Umbilical cord (tissue), 2 donors: ENCODE measurements around the gene NHSL2. TPM values are rescaled to one million over a fixed set of nuclear protein-coding genes. Genes with fewer than 3 reads are reported as not detected.
"Not testable (repeated sequence)": the region's sequence is repeated elsewhere in the genome, so short reads cannot be mapped to it uniquely, and the experiment has no call there.

Experiments used
- DNase-seq: peaks from one replicate; pipeline ENCODE4 v3.0.0-alpha.2; 2015; ENCODE audit warnings: low spot score
- total RNA-seq: library from RNA; depleted of rRNA; stranded (reverse); fragments of >200 nt; gene quantifications from one replicate; pipeline ENCODE4 v1.2.3, GENCODE V29; 2014; ENCODE audit warnings: low replicate concordance; ENCODE audit not compliant: insufficient read depth

The NHSL2 gene
- total RNA-seq, 1 donor from 2014 or later: 25.3 TPM

DNA sequence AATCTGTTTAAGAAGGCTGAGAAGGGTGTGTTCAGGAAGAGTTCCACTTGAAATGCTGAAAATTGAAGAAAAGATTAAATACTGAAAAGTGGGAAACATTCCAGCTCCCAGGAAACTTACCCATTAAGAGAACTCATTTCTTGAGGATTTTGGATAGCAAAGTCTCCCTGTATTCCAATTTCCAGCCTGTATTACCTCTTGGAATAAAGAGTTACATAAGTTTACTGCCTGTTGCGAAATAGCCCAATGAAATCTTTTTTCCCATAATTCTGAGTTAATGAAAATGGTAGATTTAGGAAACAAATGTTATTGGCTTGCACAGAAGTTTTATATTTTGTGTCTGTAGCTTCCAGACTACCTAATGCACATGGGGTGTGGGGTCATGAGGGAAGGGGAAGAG is 12.0 kb downstream of the NHSL2 start:
- peak; percentile 35 for DNase-seq

DNA sequence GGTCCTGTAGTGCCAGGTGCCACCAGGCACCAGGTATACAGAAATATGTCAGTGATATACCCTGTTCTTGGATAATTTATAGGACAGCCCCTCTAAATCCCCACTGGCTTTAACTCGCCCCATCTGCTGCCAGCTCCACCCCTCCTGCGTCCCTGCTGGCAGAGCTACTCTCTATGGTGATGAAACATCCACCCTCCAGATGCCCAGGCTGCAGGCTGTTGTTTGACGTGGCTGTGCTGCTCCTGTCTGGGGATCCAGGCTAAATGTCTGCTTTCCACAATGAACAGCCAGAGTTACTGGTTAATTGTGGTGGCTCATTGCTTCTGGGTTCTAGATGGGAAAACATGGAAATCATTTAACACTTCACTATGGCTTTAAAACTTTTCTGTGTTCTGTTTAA is 12.9 kb downstream of the NHSL2 start:
- DNase-seq: peak; percentile 34

DNA sequence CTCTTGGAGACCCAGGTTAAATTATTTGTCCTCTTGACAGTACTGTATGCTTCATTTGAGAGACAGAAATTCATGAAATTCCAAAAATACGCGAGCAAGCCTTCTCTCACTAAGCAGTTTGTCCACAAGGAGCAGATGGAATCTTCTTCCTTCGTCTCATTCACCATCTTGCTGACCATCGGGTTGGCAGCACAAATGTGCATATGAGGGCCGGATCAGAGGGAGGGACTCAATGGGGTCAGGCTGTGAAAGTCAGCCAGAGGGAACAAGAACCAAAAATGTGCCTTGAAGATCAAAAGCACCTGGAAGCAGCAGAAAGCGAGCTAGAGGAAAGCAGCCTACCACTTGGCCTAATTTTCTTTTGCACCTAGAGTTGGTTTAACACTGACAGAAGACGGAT is 16.4 kb downstream of the NHSL2 start:
- DNase-seq: no peak

DNA sequence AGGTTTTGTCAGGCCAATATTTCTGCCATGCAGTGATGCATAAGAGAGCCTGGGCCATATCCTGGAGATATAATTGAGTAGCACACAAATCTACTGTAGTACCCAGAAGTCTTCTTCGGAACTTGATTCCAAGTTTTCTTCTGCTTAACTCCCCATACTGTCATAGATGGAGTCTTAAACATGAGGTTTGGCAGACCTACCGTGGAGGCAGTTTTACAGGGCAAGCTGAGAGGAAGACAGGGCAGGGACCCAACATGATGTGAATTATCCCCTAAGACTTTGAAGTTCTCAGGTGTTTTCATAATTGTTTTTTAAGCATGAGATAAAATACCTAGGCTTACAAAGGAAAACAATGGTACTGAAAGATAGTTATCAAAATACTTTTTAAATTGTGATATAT is 18.2 kb downstream of the NHSL2 start:
- DNase-seq: no peak

DNA sequence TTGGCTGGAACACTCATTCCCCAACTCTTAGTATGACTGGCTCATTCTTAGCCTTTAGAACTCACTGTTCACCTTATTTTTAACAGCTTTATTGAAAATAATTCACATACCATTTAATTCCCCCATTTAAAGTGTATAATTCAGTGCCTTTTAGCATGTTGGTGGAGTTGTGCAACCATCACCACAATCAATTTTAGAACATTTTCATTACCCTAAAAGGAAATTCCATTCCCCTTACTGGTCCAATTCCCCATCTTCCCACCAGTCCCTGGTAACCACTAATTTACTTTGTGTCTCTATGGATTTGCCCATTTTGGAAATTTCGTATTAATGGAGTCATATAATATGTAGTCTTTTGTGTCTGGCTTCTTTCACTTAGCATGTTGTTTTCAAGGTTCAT is 19.7 kb downstream of the NHSL2 start:
- no peak for DNase-seq

DNA sequence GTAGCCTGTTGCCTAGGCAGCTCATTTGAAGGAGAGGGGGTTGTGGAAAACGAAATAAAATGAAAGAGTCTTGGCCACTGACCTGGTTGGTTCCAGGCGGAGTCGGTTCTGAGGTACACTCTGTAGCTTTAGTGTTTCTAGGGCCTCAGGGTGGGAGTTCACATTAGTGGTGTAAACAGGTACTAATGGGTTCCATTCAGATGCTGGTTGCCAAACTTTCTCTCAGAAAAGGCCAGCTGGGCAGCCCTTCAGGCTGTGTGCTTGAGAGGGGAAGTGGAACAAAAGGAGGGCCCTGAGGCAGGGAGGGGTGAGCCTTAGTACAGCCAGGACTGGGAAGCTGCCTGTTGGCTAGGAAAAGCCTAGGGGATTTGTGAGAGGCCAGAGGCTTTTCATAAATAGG is 24.8 kb downstream of the NHSL2 start:
- DNase-seq: peak; percentile 54

DNA sequence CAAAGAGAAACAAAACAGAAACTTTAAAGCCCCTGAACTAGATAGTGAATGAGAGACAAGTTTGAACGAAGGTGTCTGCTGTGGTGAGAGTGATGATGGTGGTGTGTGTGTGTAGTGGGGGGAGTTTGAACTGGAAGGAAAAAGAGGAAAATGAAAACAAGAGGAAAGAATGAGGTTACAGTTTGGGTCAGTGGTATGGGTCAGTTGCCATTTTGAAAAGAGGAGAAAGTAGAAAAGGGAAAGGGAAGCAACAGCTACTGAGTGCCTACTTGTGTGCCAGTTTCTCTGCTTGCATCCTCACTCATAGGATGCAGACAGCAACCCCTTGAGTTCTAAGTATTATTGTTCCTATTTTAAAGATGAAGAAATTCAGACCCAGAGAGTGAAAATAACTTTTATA is 26.0 kb downstream of the NHSL2 start:
- DNase-seq: no peak

DNA sequence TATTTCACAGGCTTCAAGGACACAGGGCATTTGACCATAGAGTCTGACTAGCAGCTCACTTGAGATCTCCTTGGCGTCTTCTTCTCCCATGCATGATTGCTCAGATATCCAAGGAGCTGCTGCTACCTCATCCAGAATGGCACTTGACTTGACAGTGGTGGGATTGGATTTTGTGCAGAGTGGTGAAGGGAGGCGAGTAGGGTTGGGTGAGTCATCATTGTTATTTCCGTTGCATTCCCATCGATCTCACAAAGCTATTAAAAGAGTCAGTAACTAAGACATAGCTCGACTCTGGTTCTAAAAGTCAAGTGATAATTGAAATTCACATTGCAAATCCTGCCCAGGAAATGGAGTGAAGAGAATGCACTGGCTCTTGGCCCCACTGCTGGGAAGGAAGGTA is 27.7 kb downstream of the NHSL2 start:
- no peak for DNase-seq

DNA sequence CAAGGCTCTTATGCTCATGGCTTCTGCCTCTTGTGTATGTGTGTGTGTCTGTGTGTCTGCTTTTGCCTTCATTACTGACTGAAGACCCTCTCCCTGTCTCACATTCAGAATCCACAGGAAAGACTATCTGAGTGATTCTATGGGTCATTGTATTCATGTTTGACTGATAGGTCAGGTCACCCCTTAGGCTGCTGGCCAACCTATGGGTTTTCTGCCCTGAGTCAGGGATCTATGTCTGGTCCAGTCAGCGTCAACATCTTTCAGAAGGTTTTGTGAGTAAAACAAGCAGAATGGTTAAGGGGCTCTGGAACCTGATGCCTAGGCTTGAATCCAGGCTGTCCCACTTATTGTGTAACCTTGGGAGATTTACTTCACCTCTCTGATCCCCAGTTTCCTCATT is 30.5 kb downstream of the NHSL2 start:
- no peak for DNase-seq

DNA sequence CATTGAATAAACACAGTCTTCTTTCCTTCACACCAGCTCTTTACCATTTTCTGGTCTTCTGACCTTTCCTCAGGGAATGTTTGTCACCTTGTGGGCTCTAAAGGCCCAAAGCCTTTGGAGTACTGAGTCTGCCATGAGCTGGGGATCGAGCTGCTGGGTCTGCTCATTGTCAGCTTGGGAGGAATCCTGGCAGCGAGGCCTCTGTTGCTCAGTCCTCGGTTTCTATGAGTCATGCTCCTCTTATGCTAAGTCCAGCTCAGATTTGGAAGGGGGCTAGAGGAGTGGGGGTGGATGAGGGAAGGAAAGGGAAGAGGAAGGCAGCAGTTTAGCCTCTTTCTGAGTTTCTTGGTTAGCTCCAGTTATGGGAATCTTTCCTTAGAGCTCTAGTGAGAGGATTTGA is 31.1 kb downstream of the NHSL2 start:
- DNase-seq: peak; percentile 93

DNA sequence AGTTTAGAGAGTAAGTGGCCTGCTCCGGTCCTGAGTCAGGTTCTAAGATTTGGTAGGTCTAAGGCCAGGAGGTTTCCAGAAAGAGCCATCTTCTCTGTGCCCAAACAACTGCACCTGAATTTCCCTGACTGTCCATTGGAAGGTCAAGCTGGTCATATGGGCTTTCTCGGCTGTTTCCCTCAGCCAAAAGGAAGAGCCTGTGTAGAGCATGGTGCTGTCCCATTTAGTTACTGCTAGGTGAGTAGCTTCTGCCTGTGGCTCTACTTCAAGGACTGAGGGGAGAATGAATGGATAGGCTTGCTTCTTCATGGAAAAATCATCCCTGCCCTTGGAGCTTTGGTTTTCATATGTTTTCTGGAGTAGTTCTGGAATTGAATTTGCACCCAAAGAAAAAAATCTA is 33.7 kb downstream of the NHSL2 start:
- no peak for DNase-seq

DNA sequence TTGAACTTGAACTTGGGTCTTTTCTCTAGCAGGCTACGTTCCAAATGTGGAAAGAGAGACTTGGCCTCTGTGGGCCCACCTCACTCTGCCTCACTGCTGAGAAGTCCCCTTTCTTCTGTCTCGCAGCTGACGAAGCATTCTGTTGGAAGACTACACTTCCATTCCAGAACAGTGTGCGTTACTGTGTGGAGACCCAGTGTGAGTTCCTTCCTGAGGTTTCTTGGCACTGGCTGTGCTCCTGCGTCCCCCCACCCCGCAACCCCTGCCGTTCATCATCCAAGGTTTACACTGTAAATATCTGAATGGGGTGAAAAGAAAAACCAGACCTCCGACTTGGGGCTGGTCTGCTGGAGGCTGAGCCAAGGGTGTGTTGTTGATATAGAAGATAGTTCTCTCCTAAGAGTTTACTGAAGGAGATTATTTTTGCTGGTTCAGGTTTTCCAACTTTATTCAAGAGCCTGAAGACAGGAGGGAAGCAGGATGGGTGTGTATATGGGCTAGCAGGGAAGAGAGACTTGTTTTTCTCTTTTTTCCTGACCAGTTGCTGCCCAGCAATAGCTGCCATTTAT is 34.7 kb downstream of the NHSL2 start:
- DNase-seq: peak; percentile 24

DNA sequence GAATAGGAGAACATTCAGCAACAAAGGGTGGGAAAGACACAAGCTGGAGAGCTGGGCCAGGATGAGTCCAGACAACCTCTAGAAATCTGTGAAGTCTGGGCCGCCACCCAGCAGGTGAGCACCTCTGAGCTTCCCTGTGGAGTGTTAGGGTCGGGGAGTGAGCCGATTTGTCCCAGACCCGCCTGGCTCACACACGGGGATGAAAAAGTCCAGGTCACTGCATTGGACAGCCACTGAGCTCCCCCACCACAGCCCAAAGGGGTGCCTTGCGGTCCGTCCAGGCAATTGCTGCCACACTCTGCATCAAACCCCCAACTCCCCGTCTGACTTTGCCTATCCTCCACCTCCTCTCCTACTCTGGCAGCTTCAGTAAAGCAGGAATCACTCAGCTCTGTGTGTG is 38.7 kb downstream of the NHSL2 start:
- no peak for DNase-seq

DNA sequence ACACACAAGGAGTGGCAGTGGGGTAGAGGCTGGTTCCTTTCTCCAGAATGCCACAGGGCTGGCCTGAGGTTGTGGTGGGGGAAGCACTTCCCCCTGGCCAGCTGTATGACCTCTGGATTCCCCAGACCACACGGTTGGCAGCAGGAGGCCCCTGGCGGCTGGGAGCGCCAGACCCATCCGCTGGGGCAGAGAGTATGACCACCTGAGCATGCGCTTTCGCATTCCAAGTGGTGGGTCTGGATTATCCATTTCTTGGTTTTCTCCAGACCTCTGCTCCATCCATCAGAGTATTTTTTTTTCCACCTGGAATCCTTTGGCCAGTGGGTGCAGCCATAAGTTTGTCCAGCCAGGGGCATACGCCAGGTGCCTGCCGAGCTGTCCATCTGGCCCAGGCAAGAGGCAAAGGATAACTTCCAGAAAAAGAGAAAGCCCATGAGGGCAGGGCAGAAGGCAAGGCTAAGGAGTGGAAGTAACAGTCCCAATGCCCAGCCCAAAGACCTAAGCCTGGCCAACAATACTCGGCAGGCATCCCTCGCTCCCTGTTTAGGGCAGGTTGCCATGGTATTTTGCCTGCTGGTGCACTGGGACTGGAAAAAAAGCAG is 39.3 kb downstream of the NHSL2 start:
- no peak for DNase-seq

DNA sequence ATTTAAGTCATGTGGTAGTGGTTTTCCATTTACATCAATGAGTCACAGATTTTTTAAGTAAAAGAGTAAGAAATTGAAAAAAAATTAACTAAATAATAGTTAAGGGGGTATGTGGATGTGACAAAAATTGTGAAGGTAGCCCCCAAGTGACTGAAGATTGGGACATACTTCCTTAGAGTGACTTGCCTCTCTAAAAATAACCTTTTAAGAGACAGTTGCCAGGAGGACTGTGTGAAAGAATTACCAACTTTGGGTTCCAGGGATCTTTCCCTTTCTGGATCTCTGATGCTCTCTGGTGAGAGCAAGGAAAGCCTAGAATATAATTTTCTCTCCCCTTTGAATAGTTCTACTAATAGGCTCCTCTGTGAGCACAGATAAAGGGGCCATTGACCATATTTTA is 42.7 kb downstream of the NHSL2 start:
- DNase-seq: no peak

DNA sequence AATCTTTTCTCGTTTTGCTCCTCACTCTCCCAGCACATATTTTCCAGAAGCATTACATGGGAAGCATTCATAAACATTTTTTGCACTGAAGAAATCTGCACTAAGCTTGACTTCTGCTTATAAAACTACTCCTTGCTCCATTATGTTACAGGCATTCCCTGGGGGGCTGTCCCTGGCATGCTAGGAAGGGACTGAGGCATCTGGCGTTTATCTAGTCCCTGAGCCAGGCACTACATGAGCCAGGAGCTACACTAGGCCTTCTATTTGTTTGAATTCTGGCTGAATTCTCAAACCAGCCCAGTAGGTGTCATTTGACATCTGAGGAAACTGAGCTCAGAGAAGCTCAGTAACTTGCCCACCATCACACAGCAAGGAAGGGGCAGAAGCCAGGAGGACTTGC is 43.3 kb downstream of the NHSL2 start:
- peak; percentile 57 for DNase-seq

DNA sequence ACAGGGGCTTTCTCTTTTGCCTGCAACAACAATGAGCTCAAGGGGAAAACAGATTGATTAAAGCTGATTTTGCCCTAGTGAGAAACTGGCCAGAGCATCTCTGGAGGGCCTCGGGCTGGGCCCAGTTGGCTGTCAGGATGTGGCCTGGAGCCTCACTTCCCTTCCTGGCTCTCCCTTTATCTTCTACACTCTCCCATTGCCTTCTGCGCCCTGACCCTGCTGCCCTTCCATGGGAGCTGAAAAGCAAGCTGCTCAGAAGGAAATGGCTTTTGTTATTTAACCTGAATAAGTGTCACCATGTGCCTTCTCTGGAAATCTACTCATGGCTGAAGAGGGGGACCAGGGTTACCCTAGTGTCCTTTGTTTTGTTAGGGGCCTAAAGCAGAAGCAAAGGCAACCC is 43.8 kb downstream of the NHSL2 start:
- no peak for DNase-seq

DNA sequence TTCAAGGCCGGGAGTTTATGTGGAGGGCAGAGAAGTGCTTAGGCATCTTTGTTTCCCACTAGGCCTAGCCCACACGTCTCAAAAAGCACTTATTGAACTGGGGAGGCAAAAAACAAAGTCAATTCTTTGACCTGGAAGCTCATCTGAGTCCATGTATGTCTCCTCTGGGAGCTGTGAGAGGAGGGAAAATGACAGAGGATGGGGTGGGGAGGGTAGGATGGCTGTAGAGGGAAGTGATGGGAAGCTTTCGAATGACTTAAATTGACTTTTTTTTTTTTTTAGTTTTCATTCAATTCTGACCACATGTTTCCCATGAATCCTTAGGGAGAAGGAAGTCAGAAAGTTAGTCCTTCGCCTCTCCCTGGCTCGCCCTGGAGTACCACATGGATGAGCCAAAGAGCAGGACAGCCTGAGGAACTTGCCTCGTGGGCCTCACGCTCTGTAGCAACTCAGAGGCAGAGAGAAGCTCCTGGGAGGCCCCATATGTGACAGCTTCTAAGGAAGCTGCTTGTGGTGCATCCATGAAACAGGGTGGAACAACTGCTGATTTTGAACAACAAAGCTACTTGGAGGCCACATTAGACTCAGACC is 45.0 kb downstream of the NHSL2 start:
- DNase-seq: no peak

DNA sequence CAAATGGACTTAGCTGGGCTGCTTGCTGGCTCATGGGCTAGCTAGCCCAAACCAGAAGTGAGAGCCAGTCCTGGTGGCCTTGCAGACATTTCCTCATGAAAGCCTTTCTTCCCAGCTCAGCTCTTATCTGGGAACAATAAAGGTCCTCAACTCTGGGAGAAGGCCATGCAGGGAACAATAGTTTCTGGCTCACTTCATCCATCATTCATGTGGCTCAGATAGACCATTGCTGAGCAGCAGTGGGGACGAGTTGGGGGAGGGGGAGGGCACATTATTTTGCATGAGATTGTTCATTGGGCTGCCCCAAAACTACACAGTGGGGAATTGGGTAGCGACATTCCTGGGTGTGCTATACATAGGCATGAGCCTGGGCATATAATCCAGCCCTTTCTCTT is 47.6 kb downstream of the NHSL2 start:
- DNase-seq: no peak

DNA sequence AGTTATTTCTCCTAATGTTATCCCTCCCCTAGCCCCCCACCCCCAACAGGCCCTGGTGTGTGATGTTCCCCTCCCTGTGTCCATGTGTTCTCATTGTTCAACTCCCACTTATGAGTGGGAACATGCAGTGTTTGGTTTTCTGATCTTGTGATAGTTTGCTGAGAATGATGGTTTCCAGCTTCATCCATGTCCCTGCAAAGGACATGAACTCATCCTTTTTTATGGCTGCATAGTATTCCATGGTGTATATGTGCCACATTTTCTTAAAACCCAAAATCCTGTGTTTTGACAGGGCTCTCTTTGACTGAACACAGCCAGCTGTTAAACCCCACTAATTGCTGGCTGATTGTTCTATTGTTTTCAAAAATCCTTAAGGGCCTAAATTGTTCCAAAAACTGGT is 53.5 kb downstream of the NHSL2 start:
- not testable (repeated sequence) for DNase-seq

DNA sequence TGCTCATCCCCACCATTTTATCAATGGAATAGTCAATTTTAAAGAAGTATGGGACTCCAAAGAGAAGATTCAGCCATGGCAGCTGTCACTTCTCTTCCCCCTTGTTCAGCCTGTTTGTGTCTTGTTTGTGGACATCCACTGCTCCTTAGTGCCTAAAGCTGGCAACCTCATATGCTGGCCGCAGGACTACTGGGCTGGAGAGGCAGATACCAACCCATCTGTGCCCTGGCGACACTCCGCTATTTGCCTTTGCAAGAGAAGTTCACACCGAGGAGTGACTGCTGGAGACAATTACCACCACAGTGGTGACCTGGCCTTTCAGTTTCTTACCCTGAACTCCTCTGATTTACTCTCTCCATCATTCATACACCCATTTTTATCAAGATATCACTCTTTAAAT is 64.3 kb downstream of the NHSL2 start:
- DNase-seq: no peak

DNA sequence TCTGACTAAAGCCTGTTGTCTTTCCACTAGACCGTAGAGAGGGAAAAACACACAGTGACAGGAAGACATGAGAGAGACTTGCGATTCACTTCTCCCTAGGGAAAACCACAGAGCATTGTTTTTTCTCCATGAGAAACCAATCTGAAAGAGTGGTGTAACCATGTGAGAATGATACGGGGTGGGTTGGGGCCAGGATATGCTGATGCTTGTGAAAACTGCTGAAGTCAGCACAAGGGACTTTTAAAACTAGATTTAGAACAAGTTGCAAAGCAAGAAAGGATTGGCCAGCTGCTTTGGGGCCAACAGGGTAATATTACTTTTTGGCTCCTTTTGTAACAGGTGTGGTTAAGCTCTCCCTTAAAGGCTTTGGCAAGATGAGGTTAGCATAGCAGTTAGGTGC is 66.1 kb downstream of the NHSL2 start:
- no peak for DNase-seq

DNA sequence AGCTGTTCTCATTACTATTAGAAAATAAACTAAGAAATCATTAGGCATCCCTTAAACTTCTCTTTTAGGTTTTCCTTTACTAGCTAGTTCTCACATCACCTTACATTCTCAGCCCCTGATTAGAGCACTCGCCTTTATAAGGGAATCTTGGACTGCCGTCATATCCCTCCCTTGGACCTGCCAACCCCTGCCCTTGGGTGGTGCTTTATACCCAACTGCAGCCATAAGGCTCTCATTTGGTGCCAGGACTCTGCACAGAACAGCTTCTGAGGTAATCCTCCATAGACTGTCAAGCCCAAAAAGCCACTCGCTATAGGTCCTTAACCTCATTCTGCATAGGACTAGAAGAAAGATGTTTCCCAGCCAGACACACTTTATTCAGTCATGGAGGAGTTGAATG is 67.5 kb downstream of the NHSL2 start:
- DNase-seq: no peak
